Stimulated activated naive CD8-positive, alpha-beta T cell treated with anti-CD3 and anti-CD28 coated beads, Interleukin-15, Interleukin-2, amounts not matched to agents 100 U/mL and 50 U/mL, for 24 hours (primary cell): Measurements from ENCODE around the gene FSD1L.
A peak's percentile ranks its signal among the peaks of the same experiment; 100 is the strongest.

Source experiments
- ATAC-seq: fragments of 150-1000 bp; cut with Tn5 transposase; one replicate; pipeline ENCODE4 v1.10.0; 2021
- DNase-seq: peaks from one replicate; pipeline ENCODE4 v3.0.0; 2021

The FSD1L gene

DNA sequence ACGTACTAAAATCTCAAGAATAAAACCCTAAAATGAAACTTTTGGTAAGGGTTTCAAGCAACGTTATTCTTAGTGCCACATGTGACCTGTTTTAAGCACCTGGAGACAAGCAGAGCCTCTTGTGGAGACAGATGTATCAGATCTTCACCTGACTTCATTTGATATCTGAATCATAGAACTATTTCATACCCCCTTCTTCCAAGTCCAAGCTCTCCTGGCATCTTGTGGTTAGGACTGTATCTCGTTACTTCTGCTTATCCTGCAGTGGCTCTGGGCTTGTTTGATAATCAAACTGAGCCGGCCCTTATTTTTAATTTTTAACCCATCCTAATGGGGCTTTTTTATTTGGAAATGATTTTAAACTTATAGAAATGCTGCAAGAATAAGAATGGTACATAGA lies 11.1 kb upstream of the FSD1L start:
- DNase-seq: no peak
- ATAC-seq: no peak

DNA sequence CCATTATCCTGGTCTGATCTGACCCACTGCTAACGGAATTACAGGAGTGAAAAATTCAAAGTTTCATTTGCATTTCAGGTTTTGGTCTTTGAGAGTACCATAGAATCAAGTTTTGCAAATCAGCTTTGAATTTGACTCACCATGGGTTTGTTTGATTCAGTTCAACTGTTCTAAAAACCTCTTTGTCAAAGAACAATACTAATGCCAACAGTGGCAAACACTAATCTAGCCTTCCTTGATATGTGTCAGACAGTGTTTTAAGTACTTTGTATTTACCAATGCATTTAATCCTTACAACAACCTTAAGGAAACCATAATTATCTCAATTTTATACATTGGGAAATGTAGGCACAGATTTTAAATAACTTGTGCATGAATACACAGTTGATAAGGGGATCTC lies 10.1 kb upstream of the FSD1L start:
- ATAC-seq: no peak

DNA sequence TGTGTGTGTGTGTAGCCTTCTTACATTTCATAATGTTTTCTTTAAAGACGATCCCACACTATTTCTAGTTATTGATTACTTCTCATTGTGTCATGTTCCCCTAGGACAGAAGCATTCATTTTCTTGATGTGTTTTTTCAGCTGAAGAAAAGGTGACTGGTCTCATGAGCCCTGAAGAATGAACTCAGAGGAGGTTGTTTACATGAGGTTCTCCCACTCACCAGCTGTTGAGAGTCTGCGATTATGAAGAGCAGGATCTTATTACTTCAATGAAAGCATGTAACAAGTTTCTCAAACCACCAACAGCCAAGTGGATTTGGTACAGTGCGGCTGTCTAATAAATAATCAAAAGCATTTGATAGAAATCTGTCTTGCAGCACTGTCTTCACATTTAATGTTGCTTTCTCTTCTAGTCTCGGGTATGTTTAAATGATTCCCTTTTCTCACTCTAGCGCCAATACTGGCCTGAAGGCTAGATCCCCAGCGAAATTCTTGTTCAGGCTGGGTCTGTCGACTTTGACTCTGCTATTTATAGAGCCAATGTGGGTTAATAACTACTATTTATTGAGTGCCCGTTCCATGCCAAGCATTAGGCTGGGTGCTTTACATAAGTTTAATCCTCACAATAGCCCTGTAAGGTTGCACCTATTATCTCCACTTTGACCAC lies 9.6 kb upstream of the FSD1L start:
- ATAC-seq: no peak
- DNase-seq: no peak

More for the DNA sequence above, 10.1 kb upstream of the FSD1L start:
- DNase-seq: no peak

GRCh38 chr9:105439428-105439827 lies 8.4 kb upstream of the FSD1L start:
- ATAC-seq (no peak), DNase-seq (no peak)

- ATAC-seq: no peak
- DNase-seq: no peak
These were observed 6.1 kb upstream of the FSD1L start for GRCh38 chr9:105441616-105442160.

- DNase-seq (no peak), ATAC-seq (no peak)
These were observed 4.7 kb upstream of the FSD1L start for GRCh38 chr9:105443121-105443520.

- DNase-seq (no peak), ATAC-seq (no peak)
These were observed 3.7 kb upstream of the FSD1L start for GRCh38 chr9:105444130-105444529.

DNA sequence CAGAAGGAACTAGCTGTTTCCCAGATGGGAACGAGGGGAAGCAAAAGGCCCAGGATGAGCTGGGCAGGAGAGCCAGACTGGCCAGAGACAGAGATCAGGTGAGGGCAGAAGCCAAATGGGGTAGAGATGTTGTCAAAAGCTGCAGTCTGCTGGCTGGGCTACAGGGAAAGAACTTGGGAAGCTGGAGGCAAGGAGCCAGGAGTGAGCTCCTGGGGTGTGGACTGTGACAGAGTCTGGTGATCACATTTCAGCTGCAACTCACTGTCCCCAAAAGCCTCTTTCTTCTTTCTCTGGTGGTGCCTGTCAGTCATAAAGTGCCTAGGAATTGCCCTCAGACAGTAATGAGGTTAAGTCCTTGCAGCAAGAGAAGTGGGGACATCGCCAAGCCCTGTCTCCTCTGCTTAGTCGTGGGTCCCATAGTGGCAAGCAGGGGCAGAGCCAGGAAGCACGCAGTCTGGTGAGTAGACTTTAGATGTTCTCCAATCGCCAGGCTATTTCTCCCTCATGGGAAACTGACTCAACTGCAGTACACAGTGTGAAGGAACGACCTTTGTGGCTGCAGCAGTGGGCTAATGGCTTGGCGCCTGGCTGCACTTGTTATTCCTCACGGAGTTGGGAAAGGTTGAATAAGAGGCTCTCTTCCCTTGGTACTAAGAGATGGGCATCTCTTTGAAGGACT lies 2.5 kb upstream of the FSD1L start:
- DNase-seq: no peak
- no peak for ATAC-seq

DNA sequence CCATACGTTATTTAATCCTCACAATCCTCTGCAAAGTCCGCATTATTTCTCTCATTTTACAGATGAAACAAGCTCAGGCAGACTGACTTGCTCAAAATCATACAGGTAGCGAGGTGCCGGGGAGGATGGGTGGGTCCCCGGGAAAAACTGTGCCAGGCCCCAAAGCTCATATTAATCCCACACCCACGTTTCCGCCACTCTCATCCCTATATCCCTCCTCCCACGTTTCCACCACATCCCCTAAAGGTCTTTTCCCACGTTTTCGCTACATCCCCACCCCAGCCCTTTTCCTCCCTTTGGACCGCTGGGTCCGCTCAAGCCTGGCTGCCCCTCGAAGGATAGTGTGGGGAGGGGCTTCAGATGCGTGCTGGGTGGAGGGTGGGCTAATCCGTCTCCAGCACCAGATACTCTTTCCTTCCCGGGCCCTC lies 434 bp upstream of the FSD1L start:
- no peak for DNase-seq
- no peak for ATAC-seq

- ATAC-seq (no peak), DNase-seq (no peak)
These were observed 1.2 kb downstream of the FSD1L start for GRCh38 chr9:105449081-105449480.

DNA sequence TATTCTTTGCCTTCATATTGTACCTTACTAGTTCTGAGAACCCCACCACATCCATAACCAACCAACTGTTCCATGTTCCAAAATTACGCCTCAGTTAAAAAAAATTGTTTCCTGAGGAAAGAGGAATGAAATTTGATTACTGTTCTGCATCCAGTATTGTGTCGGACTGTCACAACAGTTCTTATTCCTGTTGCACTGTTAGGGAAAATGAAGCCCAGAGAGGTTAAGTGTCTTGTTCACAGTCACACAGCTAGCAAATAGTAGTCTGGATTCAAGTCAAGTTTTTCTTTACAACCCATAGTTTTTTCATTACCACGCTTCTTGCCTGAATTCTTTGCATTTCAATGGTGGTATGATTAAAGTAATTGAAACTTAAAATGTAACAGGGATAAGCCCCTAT lies 4.4 kb downstream of the FSD1L start:
- ATAC-seq: no peak

DNA sequence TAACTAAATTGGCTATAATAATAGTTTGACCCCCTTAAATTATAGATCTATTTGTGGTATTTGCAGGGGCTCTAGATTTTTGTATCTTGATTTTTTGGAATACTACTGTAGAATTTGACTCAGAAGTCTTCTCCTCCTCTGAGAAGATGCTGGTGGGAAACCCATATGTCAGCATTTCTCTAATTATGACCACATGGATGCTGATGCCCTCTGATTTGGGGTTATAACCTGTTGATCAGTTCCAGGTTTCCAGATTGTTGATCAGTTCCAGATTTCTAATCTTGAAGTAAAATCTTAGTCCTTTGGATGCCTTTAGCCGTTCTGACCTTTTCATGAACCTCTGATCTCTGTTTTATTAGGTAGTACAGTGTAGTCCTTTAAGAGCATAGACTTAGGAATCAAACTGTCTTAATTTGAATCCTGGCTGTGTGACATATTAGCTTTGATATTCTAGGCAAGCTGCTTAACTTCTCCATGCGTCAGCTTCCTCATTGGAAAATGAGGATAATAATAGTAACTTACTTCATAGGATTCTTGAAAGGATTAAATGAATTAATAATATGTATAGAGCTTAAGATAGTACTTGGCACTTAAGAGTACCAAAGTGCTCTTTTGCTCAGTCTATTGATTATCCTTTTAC lies 8.1 kb downstream of the FSD1L start:
- ATAC-seq (no peak), DNase-seq (no peak)

More for the DNA sequence above, 4.4 kb downstream of the FSD1L start:
- DNase-seq: no peak

DNA sequence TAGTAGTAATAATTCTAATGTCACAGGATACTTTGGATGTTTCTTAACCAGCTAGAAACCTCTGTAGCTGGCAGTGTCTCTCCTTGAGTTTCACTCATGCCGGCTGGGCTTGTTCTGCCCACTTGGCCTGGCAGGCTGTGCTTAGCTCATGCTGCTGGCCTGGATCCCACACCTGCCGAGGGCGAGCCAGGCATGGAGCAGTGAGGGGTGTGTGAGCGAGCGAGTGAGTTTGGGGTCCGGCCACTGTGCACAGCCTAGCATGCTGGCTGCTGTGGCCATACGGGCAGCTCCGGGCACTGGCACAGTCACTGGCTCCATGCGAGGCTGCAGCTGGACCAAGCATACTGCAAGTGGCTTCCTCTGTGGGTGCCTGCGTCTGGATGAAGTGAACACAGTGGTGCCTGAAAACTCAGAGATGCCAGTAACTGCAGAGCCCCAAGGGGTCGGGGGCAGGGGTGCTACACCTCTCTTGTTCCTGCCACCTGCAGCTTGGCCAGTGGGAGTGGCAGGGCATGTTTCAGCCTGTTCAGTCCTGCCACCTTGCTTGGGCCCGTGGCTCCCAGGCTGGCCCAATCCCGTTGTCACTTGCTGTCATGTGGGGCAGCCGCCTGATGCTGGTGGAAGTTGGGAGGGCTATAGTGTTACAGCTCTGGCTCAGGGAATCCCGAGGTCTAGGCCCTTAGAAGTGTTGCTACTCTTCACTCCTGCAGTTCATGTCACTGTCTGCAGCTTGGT lies 9.9 kb downstream of the FSD1L start:
- DNase-seq (no peak), ATAC-seq (no peak)

DNA sequence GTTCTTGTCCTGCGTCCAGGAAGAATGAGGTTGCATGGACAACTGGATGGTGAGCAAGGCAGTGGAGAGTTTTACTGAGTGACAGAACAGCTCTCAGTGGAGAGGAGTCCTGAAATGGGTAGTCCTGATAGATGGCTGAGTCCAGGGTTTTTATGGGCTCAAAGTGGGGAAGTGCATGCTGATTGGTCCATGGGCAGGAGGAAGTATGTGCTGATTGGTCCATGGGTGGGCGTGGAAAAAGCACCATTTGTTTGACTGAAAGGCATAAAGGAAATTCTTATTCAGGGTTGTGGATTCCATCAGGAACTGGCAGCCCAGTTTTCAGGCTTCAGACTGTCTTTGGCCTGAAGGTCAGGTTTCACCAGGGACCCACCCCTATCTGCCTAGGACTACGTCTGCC lies 10.6 kb downstream of the FSD1L start:
- ATAC-seq (no peak), DNase-seq (no peak)

- DNase-seq (no peak), ATAC-seq (no peak)
These were observed 11.5 kb downstream of the FSD1L start for GRCh38 chr9:105459336-105459735.

DNA sequence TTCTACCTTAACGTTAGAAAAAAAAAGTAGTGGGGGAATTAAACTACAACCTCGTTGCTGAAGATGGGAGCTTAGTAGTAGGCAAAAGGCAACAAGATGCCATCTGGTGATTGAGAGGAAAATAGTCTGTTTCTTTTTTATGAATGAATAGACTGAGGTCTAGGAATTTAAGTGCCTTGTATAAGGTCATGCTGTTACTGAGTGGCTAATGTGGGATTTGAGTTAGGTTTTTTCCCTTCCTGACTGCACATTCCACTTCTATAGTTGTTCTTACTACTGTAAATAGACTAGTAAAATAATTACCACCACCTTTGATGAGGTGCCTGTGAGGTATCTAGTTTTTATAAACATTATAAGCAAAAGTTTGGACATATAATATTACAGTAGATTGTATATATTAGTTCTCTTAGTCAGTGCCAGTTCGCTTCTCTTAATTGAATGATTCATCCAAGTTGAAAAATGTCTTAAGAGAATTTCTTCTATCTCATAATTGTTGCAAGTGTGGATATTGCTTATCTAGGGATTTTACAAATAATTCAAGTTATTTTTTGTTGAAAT lies 19.1 kb downstream of the FSD1L start:
- DNase-seq (no peak), ATAC-seq (no peak)

DNA sequence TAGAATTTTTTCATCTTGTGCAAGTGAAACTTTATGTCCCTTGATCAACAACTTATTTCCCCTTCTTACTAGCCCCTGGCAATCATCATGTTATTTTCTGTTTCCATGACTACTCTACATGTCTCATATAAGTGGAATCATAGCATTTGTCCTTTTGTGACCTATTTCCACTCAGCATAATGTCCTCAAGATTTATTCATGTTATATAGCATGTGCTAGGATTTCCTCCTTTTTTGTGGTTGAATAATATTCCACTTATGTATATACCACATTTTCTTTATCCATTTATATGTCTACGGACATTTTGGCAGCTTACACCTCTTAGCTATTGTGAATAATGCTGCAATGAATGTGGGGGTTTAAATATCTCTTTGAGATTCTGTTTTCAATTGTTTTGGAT lies 21.0 kb downstream of the FSD1L start:
- no peak for ATAC-seq
- DNase-seq: no peak

GRCh38 chr9:105473221-105473620 lies 25.4 kb downstream of the FSD1L start:
- ATAC-seq (no peak), DNase-seq (no peak)

- ATAC-seq: peak; percentile 23
- DNase-seq: no peak
These were observed 27.5 kb downstream of the FSD1L start for GRCh38 chr9:105475302-105475701.

- no peak for ATAC-seq
- no peak for DNase-seq
These were observed 32.0 kb downstream of the FSD1L start for GRCh38 chr9:105479846-105480245.

DNA sequence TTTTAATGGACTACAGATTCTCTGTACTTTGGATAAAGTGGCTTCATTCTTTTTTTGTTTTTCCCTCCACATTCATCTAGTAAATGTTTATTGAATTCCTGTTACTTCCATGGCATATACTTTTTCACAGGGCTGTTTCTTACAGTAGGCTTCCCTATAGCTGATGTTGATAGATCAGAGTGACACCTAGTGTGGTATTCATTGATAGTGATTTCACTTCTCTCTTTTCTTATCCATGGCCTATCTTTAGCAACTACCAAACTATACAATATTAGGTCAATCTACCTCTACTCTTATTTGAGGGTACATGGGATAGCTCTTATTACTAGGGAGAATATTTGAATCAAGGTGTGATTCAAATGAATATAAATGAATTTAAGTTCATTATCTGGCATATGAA lies 35.8 kb downstream of the FSD1L start:
- ATAC-seq: no peak

GRCh38 chr9:105484226-105484625 lies 36.4 kb downstream of the FSD1L start:
- no peak for ATAC-seq
- DNase-seq: no peak

More for the DNA sequence above, 35.8 kb downstream of the FSD1L start:
- no peak for DNase-seq
